Ovary (tissue), 9 donors: ENCODE data around the gene SLC6A12. TPM values are rescaled to one million over a fixed set of nuclear protein-coding genes. Genes with fewer than 3 reads are reported as not detected.

ENCODE experiments used
- DNase-seq, 5 donors: peaks; one replicate each; pipeline ENCODE4 v3.0.0-alpha.2; 2019 to 2020
- H3K27ac ChIP-seq, 2 donors: fragments of 200-600 bp; one replicate each; pipeline versions ENCODE4 v1.5.1 to v1.8.0; 2019 to 2022
- H3K27me3 ChIP-seq: fragments of 200-600 bp; one replicate; pipeline ENCODE4 v1.8.0; 2022
- H3K36me3 ChIP-seq: fragments of 200-600 bp; sonication (generic); one replicate; pipeline ENCODE4 v1.5.1; 2019
- H3K4me1 ChIP-seq: one replicate; pipeline ENCODE4 v1.8.1; 2013; ENCODE audit warnings: mild to moderate bottlenecking, moderate library complexity; ENCODE audit not compliant: insufficient read depth
- H3K4me3 ChIP-seq: fragments of 200-600 bp; sonication (generic); one replicate; pipeline ENCODE4 v1.5.1; 2017
- H3K9me3 ChIP-seq, 2 donors: fragments of 200-600 bp in 1 of 2; sonication (generic) in 1 of 2; one replicate each; pipeline versions ENCODE4 v1.5.1 to v1.8.1; 2013 to 2019; ENCODE audit warnings: mild to moderate bottlenecking in 1 of 2, moderate library complexity in 1 of 2
- EP300 ChIP-seq: sonication (generic); formaldehyde crosslinking; IDR thresholded peaks from one replicate; pipeline ENCODE4 v1.6.1; 2017; ENCODE audit warnings: antibody characterized with exemption
- POLR2A ChIP-seq: fragments of 450-650 bp; IDR thresholded peaks from one replicate; pipeline ENCODE4 v1.6.1; 2017; ENCODE audit warnings: antibody characterized with exemption, mild to moderate bottlenecking, moderate library complexity
- WGBS, 3 donors: extraction: QIAGEN DNeasy Blood & Tissue Kit in 1 of 3; methylation state at CpG; one replicate each; pipeline versions ENCODE4 v1.1.5 to v1.1.7; 2013 to 2017; 5-methylcytosine and 5-hydroxymethylcytosine counted together
- intact Hi-C, 4 donors: fragments of 100-400 bp; cut with DNase I; formaldehyde crosslinking; loops; one replicate each; pipeline versions ENCODE4 v1.11.0 to v1.15.1; 2022 to 2023
- polyA plus RNA-seq, 2 donors: library from polyadenylated mRNA; stranded (reverse); fragments of 200-250 nt in 1 of 2; fragments of 350-450 nt in 1 of 2; fragmentation: Illumina TruSeq in 1 of 2; extraction: RNeasy Lipid Tissue Mini Kit (QIAGEN cat#74804) in 1 of 2; gene quantifications; one replicate each; pipeline ENCODE4 v1.2.3, GENCODE V29; 2013 to 2014
- total RNA-seq, 7 donors: library from RNA; depleted of rRNA in 2 of 7; stranded (reverse); fragments of >200 nt in 2 of 7; fragmentation: NEBNext Ultra II Directional in 3 of 7; extraction: Animal tissue kit (Norgen Biotek cat#: 25700) in 3 of 7; gene quantifications; one replicate each; pipeline versions ENCODE4 v1.1.0 to v1.2.4, GENCODE V29; 2016 to 2023
- TF ChIP-seq, protein P1 (sequence below), 3 donors: fragments of 450-650 bp in 2 of 3; fragments of 200-600 bp in 1 of 3; IDR thresholded peaks; one replicate each; pipeline versions ENCODE4 v1.5.1 to v1.8.0; 2016 to 2022; ENCODE audit warnings: antibody characterized with exemption in 3 of 3, mild to moderate bottlenecking in 1 of 3
- donor health status: DM: no; HTN: no; CAD: no; lungs with moderate emphysema.
- donor health status: DM: no; HTN: no; CAD: no.
- donor health status: Bipolar disorder and iron deficiency.
- donor health status: DM: yes; HTN: yes; CAD: no.
- donor health status: DM: no; HTN: no; CAD: no.
- donor health status: DM: yes; HTN: yes; CAD: no.

SLC6A12 gene
- total and polyA plus RNA-seq, 9 donors: 0.24 to 7.5 (median 1.5) TPM; not detected in 1

- no peak for DNase-seq
- TF ChIP-seq EP300 (no peak), POLR2A (no peak)
- H3K27me3 ChIP-seq: no peaks in the 10 kb centered on the region
- H3K4me1 ChIP-seq: no peaks in the 10 kb centered on the region
- no peaks in the 10 kb centered on the region for H3K9me3 ChIP-seq
- H3K36me3 ChIP-seq: no peaks in the 10 kb centered on the region
- intact Hi-C loops: no loop called here
- H3K27ac ChIP-seq: no peak overlapping the region
- WGBS, 3 donors: 87 to 89% (median 89%) methylated on average over 12 of the region's 12 CpGs
- H3K4me3 ChIP-seq: no peak overlapping the region
Measured at GRCh38 chr12:167959-168600, 45.9 kb downstream of the SLC6A12 start.

DNA sequence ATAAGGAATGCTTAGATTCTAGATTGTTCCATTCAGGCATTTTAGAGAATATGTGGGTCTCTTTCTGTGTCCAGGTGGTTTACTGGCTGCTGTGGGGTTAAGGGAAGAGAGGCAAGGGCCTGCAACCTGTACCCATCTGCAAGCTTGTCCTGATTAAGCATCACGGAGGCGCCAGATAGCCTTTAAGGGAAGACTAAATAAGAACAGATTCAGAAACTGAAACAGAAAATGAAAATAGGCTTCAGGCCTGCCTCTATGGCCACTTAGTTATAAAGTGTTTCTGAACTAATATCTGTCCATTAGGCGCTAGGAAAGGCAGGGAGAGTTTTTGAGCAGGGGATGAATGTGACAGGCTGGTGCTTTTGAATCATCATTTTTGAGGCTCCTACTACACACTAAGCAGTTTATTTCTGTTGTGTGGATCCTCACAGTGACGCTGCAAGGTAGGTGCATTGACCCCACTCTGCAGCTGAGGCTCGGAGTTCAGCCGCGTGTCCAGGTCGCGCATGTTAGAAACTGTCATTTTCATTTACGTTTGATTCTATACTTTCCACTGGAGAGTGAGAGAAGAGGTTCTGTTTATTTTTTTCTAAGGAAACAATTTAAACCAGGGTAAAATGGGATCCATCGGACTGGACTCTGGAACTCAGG lies 47.4 kb downstream of the SLC6A12 start:
- intact Hi-C loops: no loop called here
- Histone ChIP-seq H3K36me3 (no peaks in the 10 kb centered on the region), H3K4me3 (no peak overlapping the region), H3K4me1 (no peaks in the 10 kb centered on the region), H3K9me3 (no peaks in the 10 kb centered on the region), H3K27ac (no peak overlapping the region), H3K27me3 (no peaks in the 10 kb centered on the region)
- DNase-seq: no peak
- WGBS, 3 donors: 77 to 84% (median 81%) methylated on average over 11 of the region's 11 CpGs
- no peak for TF ChIP-seq EP300
- TF ChIP-seq, protein P1, sequence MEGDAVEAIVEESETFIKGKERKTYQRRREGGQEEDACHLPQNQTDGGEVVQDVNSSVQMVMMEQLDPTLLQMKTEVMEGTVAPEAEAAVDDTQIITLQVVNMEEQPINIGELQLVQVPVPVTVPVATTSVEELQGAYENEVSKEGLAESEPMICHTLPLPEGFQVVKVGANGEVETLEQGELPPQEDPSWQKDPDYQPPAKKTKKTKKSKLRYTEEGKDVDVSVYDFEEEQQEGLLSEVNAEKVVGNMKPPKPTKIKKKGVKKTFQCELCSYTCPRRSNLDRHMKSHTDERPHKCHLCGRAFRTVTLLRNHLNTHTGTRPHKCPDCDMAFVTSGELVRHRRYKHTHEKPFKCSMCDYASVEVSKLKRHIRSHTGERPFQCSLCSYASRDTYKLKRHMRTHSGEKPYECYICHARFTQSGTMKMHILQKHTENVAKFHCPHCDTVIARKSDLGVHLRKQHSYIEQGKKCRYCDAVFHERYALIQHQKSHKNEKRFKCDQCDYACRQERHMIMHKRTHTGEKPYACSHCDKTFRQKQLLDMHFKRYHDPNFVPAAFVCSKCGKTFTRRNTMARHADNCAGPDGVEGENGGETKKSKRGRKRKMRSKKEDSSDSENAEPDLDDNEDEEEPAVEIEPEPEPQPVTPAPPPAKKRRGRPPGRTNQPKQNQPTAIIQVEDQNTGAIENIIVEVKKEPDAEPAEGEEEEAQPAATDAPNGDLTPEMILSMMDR (IDR thresholded peaks at IDR 0.05): no peak
- no peak for TF ChIP-seq POLR2A

- intact Hi-C loops: no loop called here
- no peak for DNase-seq
- Histone ChIP-seq H3K36me3 (no peaks in the 10 kb centered on the region), H3K27me3 (no peaks in the 10 kb centered on the region), H3K27ac (no peak overlapping the region), H3K9me3 (no peaks in the 10 kb centered on the region), H3K4me3 (no peak overlapping the region), H3K4me1 (no peaks in the 10 kb centered on the region)
- TF ChIP-seq EP300 (no peak), POLR2A (no peak)
- TF ChIP-seq, protein P1 (IDR thresholded peaks at IDR 0.05): no peak
- 89 to 93% (median 91%) methylated on average over 15 of the region's 15 CpGs for WGBS, 3 donors
Measured at GRCh38 chr12:165862-166368, 48.0 kb downstream of the SLC6A12 start.

GRCh38 chr12:164207-164606 lies 49.8 kb downstream of the SLC6A12 start:
- WGBS, 3 donors: 79 to 86% (median 83%) methylated on average over 7 of the region's 7 CpGs
- no peak for DNase-seq
- H3K27ac ChIP-seq: no peak overlapping the region
- TF ChIP-seq EP300 (no peak), POLR2A (no peak)
- TF ChIP-seq, protein P1 (IDR thresholded peaks at IDR 0.05): no peak
- no peaks in the 10 kb centered on the region for H3K9me3 ChIP-seq
- no peaks in the 10 kb centered on the region for H3K36me3 ChIP-seq
- no peaks in the 10 kb centered on the region for H3K27me3 ChIP-seq
- H3K4me1 ChIP-seq: no peaks in the 10 kb centered on the region
- no peak overlapping the region for H3K4me3 ChIP-seq
- intact Hi-C loops: no loop called here
